WTC11 (cell line): Measurements from ENCODE around the gene SLTM. TPM values are rescaled to one million over a fixed set of nuclear protein-coding genes. Genes with fewer than 3 reads are reported as not detected.

ENCODE experiments used
- ATAC-seq: fragments of 200-7000 bp; cut with Tn5 transposase; 2 replicates; pipeline ENCODE4 v1.10.0; 2021; ENCODE audit warnings: mild to moderate bottlenecking, moderate library complexity
- CTCF ChIA-PET: fragments of 300-600 bp; sonication (Branson Sonifier 250); formaldehyde crosslinking; loops from one replicate; lab custom pipeline; 2021; ENCODE audit warnings: antibody characterized with exemption; lab: Charles Lee
- POLR2A ChIA-PET: fragments of 350-600 bp; sonication (Branson Sonifier 250); formaldehyde crosslinking; loops from one replicate; lab custom pipeline; 2021; ENCODE audit warnings: antibody characterized with exemption; lab: Charles Lee
- DNase-seq: peaks from one replicate; pipeline ENCODE4 v3.0.0; 2021; ENCODE audit warnings: low spot score
- H3K27ac Mint-ChIP-seq: 2 replicates; pipeline ENCODE4 v1.8.0; 2021; ENCODE audit warnings: mixed read lengths
- H3K27me3 Mint-ChIP-seq: 2 replicates; pipeline ENCODE4 v1.8.0; 2021; ENCODE audit warnings: low read depth, mild to moderate bottlenecking, moderate library complexity, mixed read lengths
- H3K36me3 Mint-ChIP-seq: 2 replicates; pipeline ENCODE4 v1.8.0; 2021; ENCODE audit warnings: mixed read lengths
- H3K4me1 Mint-ChIP-seq: 2 replicates; pipeline ENCODE4 v1.8.0; 2022; ENCODE audit warnings: mixed read lengths
- H3K4me3 Mint-ChIP-seq: 2 replicates; pipeline ENCODE4 v1.8.0; 2021; ENCODE audit warnings: mild to moderate bottlenecking, moderate library complexity, mixed read lengths
- H3K9me3 Mint-ChIP-seq: 2 replicates; pipeline ENCODE4 v1.8.0; 2021; ENCODE audit warnings: mixed read lengths
- ATF3 ChIP-seq: sonication (generic); formaldehyde crosslinking; conservative IDR thresholded peaks from 2 replicates; pipeline ENCODE4 v1.8.1; 2022; ENCODE audit warnings: mild to moderate bottlenecking, missing genetic modification reagents
- CREB1 ChIP-seq: sonication (generic); formaldehyde crosslinking; IDR thresholded peaks from 2 replicates; pipeline ENCODE4 v1.8.0; 2023; ENCODE audit warnings: mild to moderate bottlenecking, missing genetic modification reagents
- ETV6 ChIP-seq: sonication (generic); formaldehyde crosslinking; IDR thresholded peaks from 2 replicates; pipeline ENCODE4 v1.8.1; 2022; ENCODE audit warnings: mild to moderate bottlenecking, missing genetic modification reagents
- FOXJ3 ChIP-seq: sonication (generic); formaldehyde crosslinking; IDR thresholded peaks from 2 replicates; pipeline ENCODE4 v1.9.0; 2021; ENCODE audit warnings: missing genetic modification reagents, mild to moderate bottlenecking, borderline replicate concordance
- FOXP4 ChIP-seq: sonication (generic); formaldehyde crosslinking; IDR thresholded peaks from 2 replicates; pipeline ENCODE4 v1.8.0; 2022; ENCODE audit warnings: mild to moderate bottlenecking, missing genetic modification reagents
- JAZF1 ChIP-seq: fragments of 250-450 bp; sonication (Bioruptor Pico); IDR thresholded peaks from 2 replicates; pipeline ENCODE4 v1.9.0; 2021; ENCODE audit warnings: moderate library complexity, mild to moderate bottlenecking, inconsistent platforms
- JUN ChIP-seq: sonication (generic); formaldehyde crosslinking; IDR thresholded peaks from 2 replicates; pipeline ENCODE4 v1.8.0; 2023; ENCODE audit warnings: mild to moderate bottlenecking, missing genetic modification reagents
- RELA ChIP-seq: sonication (generic); formaldehyde crosslinking; IDR thresholded peaks from 2 replicates; pipeline ENCODE4 v1.8.1; 2022; ENCODE audit warnings: missing genetic modification reagents, mild to moderate bottlenecking, borderline replicate concordance
- USF2 ChIP-seq: sonication (generic); formaldehyde crosslinking; IDR thresholded peaks from 2 replicates; pipeline ENCODE4 v1.8.1; 2023; ENCODE audit warnings: mild to moderate bottlenecking, missing genetic modification reagents, moderate library complexity
- ZNF532 ChIP-seq: fragments of 250-450 bp; sonication (Bioruptor Pico); IDR thresholded peaks from 2 replicates; pipeline ENCODE4 v1.9.0; 2021; ENCODE audit warnings: mild to moderate bottlenecking, borderline replicate concordance
- ZSCAN18 ChIP-seq: fragments of 250-450 bp; sonication (Bioruptor Pico); IDR thresholded peaks from 2 replicates; pipeline ENCODE4 v2.1.2; 2022; ENCODE audit warnings: mild to moderate bottlenecking, moderate library complexity
- total RNA-seq: library from RNA; stranded (reverse); gene quantifications from 3 replicates; pipeline ENCODE4 v1.2.3, GENCODE V29; 2021

SLTM gene
- total RNA-seq, 1 experiment from 2014 or later: 126 TPM

- H3K4me3 Mint-ChIP-seq: no peak overlapping the region
- peaks cover 63% of the 10 kb centered on the region for H3K36me3 Mint-ChIP-seq
- H3K9me3 Mint-ChIP-seq: no peaks in the 10 kb centered on the region
- DNase-seq (no peak), ATAC-seq (no peak)
- POLR2A ChIA-PET: no interaction called here
- peaks cover 19% of the 10 kb centered on the region for H3K4me1 Mint-ChIP-seq
- H3K27ac Mint-ChIP-seq: no peak overlapping the region
- CTCF ChIA-PET: interaction anchor here (0.6 kb wide), 1 partner anchor 156 kb away, joined by 4 read pairs; no protein-coding TSS in a partner anchor
- no peaks in the 10 kb centered on the region for H3K27me3 Mint-ChIP-seq
- TF ChIP-seq ATF3 (CRISPR knock-in tag) (no peak), JAZF1 (no peak), FOXP4 (CRISPR knock-in tag) (no peak), ZNF532 (CRISPR knock-in tag) (no peak), FOXJ3 (no peak), USF2 (no peak), ZSCAN18 (CRISPR knock-in tag) (no peak), ETV6 (CRISPR knock-in tag) (no peak)
Measured at GRCh38 chr15:58908550-58909309, 24.7 kb downstream of the SLTM start.

DNA sequence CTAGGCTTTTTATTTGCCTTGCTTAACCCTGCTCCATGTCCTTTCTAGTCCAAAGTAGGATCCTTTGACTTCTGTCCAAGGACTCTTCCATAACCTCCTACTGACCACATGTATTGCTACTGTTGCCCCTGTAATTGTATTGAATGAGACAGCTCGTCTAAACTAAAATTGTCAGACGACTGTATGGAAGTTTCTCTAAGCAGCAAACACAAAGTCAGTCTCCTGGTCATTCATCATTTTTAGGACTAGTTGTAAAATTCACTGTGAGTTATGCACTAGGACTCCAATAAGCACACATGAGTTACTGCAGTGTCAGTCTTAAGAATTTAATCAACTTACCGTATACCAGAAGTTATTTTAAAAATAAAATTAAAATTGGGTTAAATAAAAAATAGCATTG lies 32.8 kb downstream of the SLTM start:
- Mint-ChIP-seq H3K27me3 (no peaks in the 10 kb centered on the region), H3K4me3 (no peak overlapping the region), H3K27ac (peak overlapping the region; percentile 9; the same call in 1 of the 2 replicates), H3K36me3 (peaks cover 53% of the 10 kb centered on the region), H3K4me1 (no peaks in the 10 kb centered on the region), H3K9me3 (no peaks in the 10 kb centered on the region)
- ChIA-PET POLR2A (interaction anchor here (0.6 kb wide), 1 partner anchor 171 kb away, joined by 5 read pairs; no protein-coding TSS in a partner anchor), CTCF (no interaction called here)
- no peak for TF ChIP-seq CREB1 (CRISPR knock-in tag)
- TF ChIP-seq RELA: no peak
- ATAC-seq (no peak), DNase-seq (no peak)

DNA sequence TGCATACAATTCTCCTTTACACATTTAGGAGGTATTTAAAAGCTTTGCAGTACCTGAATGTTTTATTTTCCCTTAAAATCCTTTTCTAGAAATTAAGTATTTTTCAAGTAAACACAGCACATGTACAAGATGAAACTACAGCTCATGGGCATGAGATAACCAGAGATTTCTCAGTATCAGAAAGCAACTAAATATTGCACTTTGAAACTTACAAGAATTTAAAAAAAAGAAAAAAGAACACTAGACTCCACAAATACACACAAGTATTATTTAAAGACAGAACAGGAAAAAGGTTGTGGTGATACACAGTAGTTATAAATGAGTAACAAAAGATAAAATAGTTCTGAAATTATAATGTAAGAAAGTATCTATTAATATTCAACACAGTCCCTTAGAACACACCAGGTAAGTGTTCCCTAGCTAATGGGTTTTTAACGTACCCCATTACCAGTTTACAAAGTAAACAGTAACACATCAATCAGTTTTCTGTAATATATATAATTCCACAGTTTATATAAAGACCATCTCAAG lies 35.3 kb downstream of the SLTM start:
- H3K9me3 Mint-ChIP-seq: no peaks in the 10 kb centered on the region
- POLR2A ChIA-PET: no interaction called here
- no peak overlapping the region for H3K4me3 Mint-ChIP-seq
- ATAC-seq (no peak), DNase-seq (no peak)
- H3K27ac Mint-ChIP-seq: no peak overlapping the region
- CTCF ChIA-PET: no interaction called here
- H3K27me3 Mint-ChIP-seq: no peaks in the 10 kb centered on the region
- no peak for TF ChIP-seq JUN (CRISPR knock-in tag)
- H3K4me1 Mint-ChIP-seq: no peaks in the 10 kb centered on the region
- H3K36me3 Mint-ChIP-seq: peaks cover 68% of the 10 kb centered on the region
